Astrocyte of the spinal cord (primary cell): Measurements from ENCODE around the gene FGFR1OP2.
A peak's percentile ranks its signal among the peaks of the same experiment; 100 is the strongest.

Experiments
- DNase-seq: peaks from one replicate; pipeline ENCODE4 v3.0.0; 2011; ENCODE audit warnings: low read depth, low spot score
- H3K4me3 ChIP-seq: 2 replicates; pipeline ENCODE4 v1.5.1; 2011; ENCODE audit warnings: low read depth, mild to moderate bottlenecking, low read length, moderate library complexity
- CTCF ChIP-seq: IDR thresholded peaks from 2 replicates; pipeline ENCODE4 v1.5.1; 2012; ENCODE audit warnings: low read depth, mild to moderate bottlenecking, low read length, inconsistent platforms
- in situ Hi-C: cut with HindIII; loops from 2 replicates; pipeline ENCODE4 v1.10.0; 2017; ENCODE audit warnings: low sequenced_read_pairs

Gene FGFR1OP2

DNA sequence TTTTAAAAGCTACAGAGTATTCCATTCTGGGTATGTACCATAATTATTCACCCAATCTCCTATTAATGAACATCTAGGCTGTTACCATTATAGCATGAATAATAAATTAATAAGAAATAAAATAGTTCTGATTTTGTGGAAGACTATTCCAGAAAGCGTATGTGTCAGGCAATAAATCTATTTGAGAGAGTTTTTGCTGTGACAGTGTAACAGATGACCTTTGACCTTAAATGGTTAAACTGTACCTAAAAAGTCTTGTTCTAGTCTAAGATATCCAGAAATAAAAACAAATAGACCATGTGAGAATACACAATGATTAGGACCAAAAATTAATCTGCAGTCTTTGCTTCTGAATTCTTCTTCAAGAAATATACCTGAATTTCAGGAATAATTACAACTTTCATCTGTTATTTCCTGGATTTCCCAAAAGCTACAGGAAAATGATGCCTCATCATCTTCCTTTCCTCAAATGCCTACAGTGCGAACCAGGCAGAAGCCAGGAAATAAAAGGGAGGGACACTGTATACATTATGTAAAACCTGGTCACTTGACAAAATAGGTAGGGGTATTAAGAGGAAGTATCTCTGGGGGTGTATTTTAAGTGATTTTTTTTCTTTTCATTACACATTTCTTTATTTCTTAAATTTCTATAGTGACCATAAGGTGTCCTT lies 68.7 kb downstream of the FGFR1OP2 start:
- in situ Hi-C loops: no loop called here
- no peak for TF ChIP-seq CTCF
- no peak overlapping the region for H3K4me3 ChIP-seq
- DNase-seq: no peak

DNA sequence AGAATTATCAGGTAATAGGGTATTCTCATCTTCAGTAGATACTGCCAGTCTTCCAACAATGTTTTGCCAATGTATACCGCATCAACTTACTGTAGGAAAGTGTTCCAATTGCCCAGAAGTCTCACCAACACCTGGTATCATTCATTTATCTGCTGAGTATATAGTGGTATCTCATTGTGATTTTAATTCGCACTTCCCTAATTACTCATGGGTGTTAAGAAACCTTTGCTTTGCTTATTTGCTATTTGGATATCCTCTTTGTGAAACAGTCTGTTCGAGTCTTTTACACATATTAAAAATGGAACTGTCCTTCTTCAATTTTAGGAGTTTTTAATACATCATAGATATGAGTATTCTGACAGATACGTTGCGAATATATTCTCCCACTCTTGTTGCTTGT lies 69.8 kb downstream of the FGFR1OP2 start:
- TF ChIP-seq CTCF: no peak
- DNase-seq: no peak
- no peak overlapping the region for H3K4me3 ChIP-seq
- in situ Hi-C loops: no loop called here

DNA sequence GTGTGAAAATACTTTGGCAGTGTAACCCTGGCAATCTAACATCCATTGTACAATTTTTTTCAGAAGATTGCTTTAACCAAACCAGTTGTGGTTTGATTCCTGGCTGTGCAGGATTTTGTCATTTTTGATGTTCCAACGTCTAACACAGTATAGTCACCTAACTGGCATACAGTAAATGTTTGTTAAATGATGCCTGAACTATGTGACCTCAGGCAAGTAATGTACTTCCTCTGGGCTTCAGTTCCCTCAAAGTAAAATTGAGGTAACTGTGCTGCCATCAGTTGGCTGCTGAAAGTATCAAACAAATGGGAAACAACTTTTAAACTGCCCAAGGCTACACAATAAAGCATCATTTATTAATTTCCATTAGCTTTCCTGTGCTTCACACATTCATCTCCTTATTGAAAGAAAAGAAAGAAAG lies 71.6 kb downstream of the FGFR1OP2 start:
- H3K4me3 ChIP-seq: no peak overlapping the region
- DNase-seq: no peak
- TF ChIP-seq CTCF: no peak
- in situ Hi-C loops: no loop called here

DNA sequence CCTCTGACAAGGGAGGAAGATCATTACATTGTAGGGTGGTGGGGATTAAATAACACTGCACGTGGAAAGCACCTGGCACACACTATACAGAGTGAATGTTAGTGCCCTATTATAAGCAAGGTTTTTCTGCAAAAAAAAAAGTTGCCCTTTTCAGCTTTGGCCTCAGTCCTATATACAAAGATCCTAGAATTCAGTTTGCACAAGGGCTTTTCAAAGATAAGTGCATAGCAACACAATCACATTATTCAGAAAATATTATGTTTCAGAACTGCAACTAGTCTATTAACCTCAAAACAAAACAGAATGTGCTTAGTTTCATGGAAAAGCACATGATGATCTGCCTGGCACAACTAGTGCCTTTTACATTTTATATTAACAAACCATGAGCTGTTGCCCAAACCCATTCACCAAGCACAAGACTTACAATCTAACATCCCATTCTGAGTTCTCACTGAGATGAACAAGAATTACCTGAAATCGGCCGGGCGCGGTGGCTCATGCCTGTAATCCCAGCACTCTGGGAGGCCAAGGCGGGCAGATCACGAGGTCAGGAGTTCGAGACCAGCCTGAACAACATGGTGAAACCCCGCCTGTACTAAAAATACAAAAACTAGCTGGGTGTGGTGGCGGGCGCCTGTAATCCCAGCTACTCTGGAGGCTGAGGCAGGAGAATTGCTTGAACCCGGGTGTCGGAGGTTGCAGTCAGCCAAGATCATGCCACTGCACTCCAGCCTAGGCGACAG lies 74.1 kb downstream of the FGFR1OP2 start:
- no peak for DNase-seq
- in situ Hi-C loops: no loop called here
- H3K4me3 ChIP-seq: no peak overlapping the region
- TF ChIP-seq CTCF: no peak

DNA sequence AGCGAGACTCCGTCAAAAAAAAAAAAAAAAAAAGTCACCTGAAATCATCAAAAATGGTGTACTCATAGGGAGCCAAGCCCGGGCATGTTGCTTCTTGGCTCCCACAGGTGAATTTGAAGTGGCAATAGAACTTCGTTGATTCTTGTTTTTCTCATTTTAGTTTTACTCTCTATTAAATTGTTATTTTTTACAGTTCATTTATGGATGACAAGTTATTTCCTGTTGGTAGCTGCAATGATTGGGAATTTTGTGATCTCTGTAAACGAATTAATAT lies 74.6 kb downstream of the FGFR1OP2 start:
- no peak for TF ChIP-seq CTCF
- in situ Hi-C loops: no loop called here
- no peak for DNase-seq
- peak overlapping the region; percentile 73 for H3K4me3 ChIP-seq

- peak overlapping the region; percentile 73 for H3K4me3 ChIP-seq
- no peak for TF ChIP-seq CTCF
- in situ Hi-C loops: no loop called here
- DNase-seq: peak; percentile 54
Observed at GRCh38 chr12:27013611-27014084, 75.4 kb downstream of the FGFR1OP2 start.
